ENCODE results near the gene RCSD1.

DNA sequence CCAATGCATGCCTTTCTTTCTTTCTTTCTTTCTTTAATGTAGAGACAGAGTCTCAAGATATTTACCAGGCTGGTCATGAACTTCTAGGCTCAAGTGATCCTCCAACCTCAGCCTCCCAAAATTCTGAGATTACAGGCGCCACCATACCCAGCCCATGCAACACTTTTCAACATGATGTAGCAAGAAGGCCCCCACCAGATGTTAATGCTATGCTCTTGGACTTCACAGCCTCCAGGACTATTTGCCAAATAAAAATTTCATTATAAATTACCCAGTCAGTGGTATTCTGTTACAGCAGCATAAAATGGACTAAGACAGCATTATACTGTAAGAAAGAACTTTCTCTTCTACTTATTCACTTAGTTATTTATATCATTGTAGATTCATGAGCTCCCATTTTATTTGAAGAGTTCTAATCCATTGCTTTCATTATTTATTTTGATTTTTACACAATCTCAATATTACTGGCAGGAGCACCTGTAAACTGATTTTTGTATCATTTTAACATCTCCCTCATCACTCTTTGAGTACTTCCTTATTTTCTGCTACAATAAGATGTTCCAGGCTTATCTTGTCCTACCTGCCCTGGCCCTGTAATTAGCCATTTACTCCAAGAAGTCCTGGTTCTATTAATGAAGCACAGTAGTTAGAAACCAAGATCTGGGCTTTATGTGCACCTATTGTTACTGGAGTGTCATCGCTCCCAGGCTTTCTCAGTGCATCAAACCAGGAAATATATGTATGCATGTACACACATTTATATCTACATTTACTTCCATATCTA is 4.8 kb upstream of the RCSD1 start:
- TF ChIP-seq, protein P1, sequence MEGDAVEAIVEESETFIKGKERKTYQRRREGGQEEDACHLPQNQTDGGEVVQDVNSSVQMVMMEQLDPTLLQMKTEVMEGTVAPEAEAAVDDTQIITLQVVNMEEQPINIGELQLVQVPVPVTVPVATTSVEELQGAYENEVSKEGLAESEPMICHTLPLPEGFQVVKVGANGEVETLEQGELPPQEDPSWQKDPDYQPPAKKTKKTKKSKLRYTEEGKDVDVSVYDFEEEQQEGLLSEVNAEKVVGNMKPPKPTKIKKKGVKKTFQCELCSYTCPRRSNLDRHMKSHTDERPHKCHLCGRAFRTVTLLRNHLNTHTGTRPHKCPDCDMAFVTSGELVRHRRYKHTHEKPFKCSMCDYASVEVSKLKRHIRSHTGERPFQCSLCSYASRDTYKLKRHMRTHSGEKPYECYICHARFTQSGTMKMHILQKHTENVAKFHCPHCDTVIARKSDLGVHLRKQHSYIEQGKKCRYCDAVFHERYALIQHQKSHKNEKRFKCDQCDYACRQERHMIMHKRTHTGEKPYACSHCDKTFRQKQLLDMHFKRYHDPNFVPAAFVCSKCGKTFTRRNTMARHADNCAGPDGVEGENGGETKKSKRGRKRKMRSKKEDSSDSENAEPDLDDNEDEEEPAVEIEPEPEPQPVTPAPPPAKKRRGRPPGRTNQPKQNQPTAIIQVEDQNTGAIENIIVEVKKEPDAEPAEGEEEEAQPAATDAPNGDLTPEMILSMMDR (conservative IDR thresholded peaks at IDR 0.05; ENCODE audit: low read depth, low read length) = no peak
- TF ChIP-seq EZH2 (IDR thresholded peaks at IDR 0.05; ENCODE audit: borderline replicate concordance, low read depth, low read length, poor library complexity, severe bottlenecking) = no peak

Data from A673 (cell line).